Thyroid gland (tissue), 4 donors: ENCODE data around the gene RUSF1.

ENCODE experiments used
- POLR2A ChIP-seq, 2 donors: fragments of 450-650 bp; IDR thresholded peaks; one replicate each; pipeline ENCODE4 v1.6.1; 2017; ENCODE audit warnings: antibody characterized with exemption in 2 of 2, mild to moderate bottlenecking in 2 of 2, moderate library complexity in 1 of 2
- TF ChIP-seq, protein P1 (sequence below), 6 experiments: fragments of 200-600 bp in 3 of 6; fragments of 450-650 bp in 3 of 6; sonication (generic) in 3 of 6; IDR thresholded peaks; one replicate each; pipeline ENCODE4 v1.5.1; 2016 to 2019; ENCODE audit warnings: antibody characterized with exemption in 6 of 6, mild to moderate bottlenecking in 2 of 6, inconsistent platforms in 1 of 6, moderate library complexity in 1 of 6

DNA sequence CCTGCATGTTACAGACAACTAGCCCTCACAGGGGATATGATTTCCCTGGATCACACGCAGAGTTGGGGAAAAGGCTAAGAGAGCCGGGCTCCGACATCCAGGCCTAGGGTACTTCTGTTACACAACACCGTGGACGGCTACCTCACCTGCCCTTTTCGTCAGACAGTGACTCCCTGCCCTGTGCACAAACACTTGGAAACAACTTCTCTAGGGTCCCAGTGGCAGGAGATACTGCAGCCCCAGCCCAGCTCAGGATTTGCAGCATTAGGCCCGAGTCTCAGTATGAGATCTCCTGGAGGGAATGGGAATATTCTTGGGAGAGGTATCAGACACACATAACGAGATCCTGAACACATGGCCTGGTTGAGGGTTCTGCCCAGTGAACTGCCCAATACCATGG, 8.3 kb downstream of the RUSF1 start:
- TF ChIP-seq, protein P1, sequence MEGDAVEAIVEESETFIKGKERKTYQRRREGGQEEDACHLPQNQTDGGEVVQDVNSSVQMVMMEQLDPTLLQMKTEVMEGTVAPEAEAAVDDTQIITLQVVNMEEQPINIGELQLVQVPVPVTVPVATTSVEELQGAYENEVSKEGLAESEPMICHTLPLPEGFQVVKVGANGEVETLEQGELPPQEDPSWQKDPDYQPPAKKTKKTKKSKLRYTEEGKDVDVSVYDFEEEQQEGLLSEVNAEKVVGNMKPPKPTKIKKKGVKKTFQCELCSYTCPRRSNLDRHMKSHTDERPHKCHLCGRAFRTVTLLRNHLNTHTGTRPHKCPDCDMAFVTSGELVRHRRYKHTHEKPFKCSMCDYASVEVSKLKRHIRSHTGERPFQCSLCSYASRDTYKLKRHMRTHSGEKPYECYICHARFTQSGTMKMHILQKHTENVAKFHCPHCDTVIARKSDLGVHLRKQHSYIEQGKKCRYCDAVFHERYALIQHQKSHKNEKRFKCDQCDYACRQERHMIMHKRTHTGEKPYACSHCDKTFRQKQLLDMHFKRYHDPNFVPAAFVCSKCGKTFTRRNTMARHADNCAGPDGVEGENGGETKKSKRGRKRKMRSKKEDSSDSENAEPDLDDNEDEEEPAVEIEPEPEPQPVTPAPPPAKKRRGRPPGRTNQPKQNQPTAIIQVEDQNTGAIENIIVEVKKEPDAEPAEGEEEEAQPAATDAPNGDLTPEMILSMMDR (IDR thresholded peaks at IDR 0.05): no peak
- TF ChIP-seq POLR2A (IDR thresholded peaks at IDR 0.05): no peak
